Heart left ventricle (tissue), 13 donors: ENCODE measurements around the gene RTN1.

Experiments used
- CTCF ChIP-seq, 12 donors: fragments of 200-600 bp; sonication (generic) in 4 of 12; IDR thresholded peaks; one replicate each; pipeline versions ENCODE4 v1.5.0 to v1.8.0; 2018 to 2022; ENCODE audit warnings: antibody characterized with exemption in 12 of 12, mild to moderate bottlenecking in 5 of 12
- POLR2A ChIP-seq, 2 donors: fragments of 450-650 bp; IDR thresholded peaks; one replicate each; pipeline ENCODE4 v1.6.1; 2017; ENCODE audit warnings: antibody characterized with exemption in 2 of 2, mild to moderate bottlenecking in 2 of 2, moderate library complexity in 2 of 2
- donor health status: ischemic (EF 13 %, LVEDD 7.1; RV severe dilation, severe dysfunction).
- donor health status: DM: no; HTN: yes; CAD: no.
- donor health status: DM: no; HTN: no; CAD: no.
- donor health status: ischemic (EF 25% LVEDD 6.9; RV normal size, moderate dysfunction).
- donor health status: ischemic (EF 25% LVEDD 5.7; RV mildly dilated, moderate dysfunction).
- donor health status: ischemic (EF 35%, LVEDD 5.7; RV mildly dilated, moderate dysfunction).
- donor health status: nonischemic (EF 11% LVEDD 7.7; RV severe dilation, severe dysfunction).
- donor health status: DM: yes; HTN: yes; CAD: no.
- donor health status: PGD.
- donor health status: ischemic (EF 29% LVEDD 5.4; RV normal size, mild dysfunction).
- donor health status: nonischemic (EF 23%, LVEDD 6.1; RV moderate dilation, normal function).

DNA sequence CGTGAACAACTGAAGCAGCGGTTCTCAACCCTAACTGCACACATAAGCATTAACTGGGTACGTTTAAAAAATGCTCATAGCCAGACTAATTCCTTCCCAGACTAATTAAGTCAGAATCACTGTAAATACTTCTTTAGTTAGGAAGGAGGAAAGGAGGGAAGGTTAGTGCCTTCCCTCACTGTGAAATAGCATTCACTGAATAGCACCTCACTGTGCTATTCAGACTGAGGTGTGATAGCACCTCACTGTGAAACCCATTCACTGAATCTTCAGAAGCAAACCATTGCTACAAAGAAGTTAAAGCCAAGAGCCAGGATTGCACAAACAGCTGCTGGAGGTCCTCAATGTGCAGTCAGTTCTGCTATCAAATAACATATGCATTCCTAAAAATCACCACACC, 58.8 kb downstream of the RTN1 start:
- TF ChIP-seq CTCF (IDR thresholded peaks at IDR 0.05) (no peak), POLR2A (IDR thresholded peaks at IDR 0.05) (no peak)
